Activated CD8-positive, alpha-beta T cell treated with anti-CD3 and anti-CD28 coated beads for 36 hours (primary cell): ENCODE results near the gene ZNF354C. TPM values are rescaled to one million over a fixed set of nuclear protein-coding genes. Genes with fewer than 3 reads are reported as not detected.

ENCODE experiments used
- ATAC-seq: fragments of 200-7000 bp; cut with Tn5 transposase; one replicate; pipeline ENCODE4 v1.10.0; 2021; ENCODE audit warnings: mild to moderate bottlenecking, moderate library complexity
- CTCF ChIA-PET: fragments of 350-600 bp; sonication (Branson Sonifier 250); formaldehyde crosslinking; loops from one replicate; lab custom pipeline; 2021; ENCODE audit warnings: antibody characterized with exemption; lab: Charles Lee
- POLR2A ChIA-PET: fragments of 350-600 bp; sonication (Branson Sonifier 250); formaldehyde crosslinking; loops from one replicate; lab custom pipeline; 2021; ENCODE audit warnings: antibody characterized with exemption; lab: Charles Lee
- DNase-seq: peaks from one replicate; pipeline ENCODE4 v3.0.0-alpha.2; 2020
- H3K27ac Mint-ChIP-seq: one replicate; pipeline ENCODE4 v1.8.0; 2021; ENCODE audit warnings: mild to moderate bottlenecking, mixed read lengths
- H3K27me3 Mint-ChIP-seq: one replicate; pipeline ENCODE4 v1.8.0; 2021; ENCODE audit warnings: mixed read lengths
- H3K36me3 Mint-ChIP-seq: one replicate; pipeline ENCODE4 v1.8.0; 2021; ENCODE audit warnings: low read depth, mixed read lengths
- H3K4me1 Mint-ChIP-seq: one replicate; pipeline ENCODE4 v1.8.0; 2021; ENCODE audit warnings: low read depth, mixed read lengths
- H3K4me3 Mint-ChIP-seq: one replicate; pipeline ENCODE4 v1.8.0; 2021; ENCODE audit warnings: mild to moderate bottlenecking, moderate library complexity, mixed read lengths
- H3K9me3 Mint-ChIP-seq: one replicate; pipeline ENCODE4 v1.8.0; 2021; ENCODE audit warnings: mixed read lengths
- CTCF ChIP-seq: fragments of 200-600 bp; IDR thresholded peaks from one replicate; pipeline ENCODE4 v1.8.0; 2022; ENCODE audit warnings: antibody characterized with exemption, mild to moderate bottlenecking
- intact Hi-C: fragments of 100-400 bp; cut with micrococcal nuclease; formaldehyde crosslinking; loops from one replicate; pipeline ENCODE4 v1.10.0; 2022
- total RNA-seq, 2 experiments: library from RNA; stranded (reverse); gene quantifications; one replicate each; pipeline ENCODE4 v1.2.3, GENCODE V29; 2021

ZNF354C gene
- total RNA-seq, 2 experiments from 2014 or later = 7.0 to 7.4 TPM

GRCh38 chr5:179110528-179110927, 50.4 kb downstream of the ZNF354C start:
- intact Hi-C loops = no loop called here
- Mint-ChIP-seq H3K27ac (no peak overlapping the region), H3K36me3 (no peaks in the 10 kb centered on the region), H3K27me3 (no peaks in the 10 kb centered on the region), H3K4me3 (no peak overlapping the region), H3K9me3 (peaks cover 36% of the 10 kb centered on the region), H3K4me1 (no peaks in the 10 kb centered on the region)
- TF ChIP-seq CTCF = no peak
- no peak for DNase-seq
- ATAC-seq = no peak
- CTCF ChIA-PET = no interaction called here
- POLR2A ChIA-PET = no interaction called here

GRCh38 chr5:179111267-179112207, 51.4 kb downstream of the ZNF354C start:
- ATAC-seq (no peak), DNase-seq (no peak)
- peaks cover 42% of the 10 kb centered on the region for H3K9me3 Mint-ChIP-seq
- H3K27me3 Mint-ChIP-seq = no peaks in the 10 kb centered on the region
- H3K4me3 Mint-ChIP-seq = no peak overlapping the region
- intact Hi-C loops = no loop called here
- no peak for TF ChIP-seq CTCF
- no peak overlapping the region for H3K27ac Mint-ChIP-seq
- POLR2A ChIA-PET = no interaction called here
- H3K36me3 Mint-ChIP-seq = no peaks in the 10 kb centered on the region
- no peaks in the 10 kb centered on the region for H3K4me1 Mint-ChIP-seq
- CTCF ChIA-PET = no interaction called here

- Mint-ChIP-seq H3K4me3 (no peak overlapping the region), H3K36me3 (no peaks in the 10 kb centered on the region), H3K4me1 (no peaks in the 10 kb centered on the region), H3K9me3 (peaks cover 38% of the 10 kb centered on the region), H3K27me3 (no peaks in the 10 kb centered on the region), H3K27ac (no peak overlapping the region)
- POLR2A ChIA-PET = no interaction called here
- CTCF ChIA-PET = no interaction called here
- TF ChIP-seq CTCF = no peak
- DNase-seq (no peak), ATAC-seq (no peak)
- intact Hi-C loops = no loop called here
Observed at GRCh38 chr5:179112469-179113142, 52.4 kb downstream of the ZNF354C start.

DNA sequence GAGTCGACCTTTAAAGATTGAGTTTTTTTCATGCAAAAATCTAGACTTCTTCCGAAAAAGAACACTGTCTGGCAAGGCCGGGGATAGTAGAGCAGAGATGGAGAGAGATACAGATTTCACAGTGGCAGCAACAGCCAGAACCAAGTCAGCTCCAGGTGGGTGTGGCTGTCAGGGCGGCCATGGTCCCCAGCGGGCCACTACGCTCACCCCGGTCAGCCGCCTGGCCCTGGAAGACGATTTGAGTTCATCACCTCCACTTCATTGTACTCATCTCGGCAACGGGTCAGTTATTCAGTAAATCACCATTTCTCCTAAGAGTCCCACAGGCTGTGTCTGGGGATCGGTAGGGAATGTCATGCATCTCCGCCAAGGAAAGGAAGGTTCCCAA, 53.0 kb downstream of the ZNF354C start:
- ChIA-PET CTCF (no interaction called here), POLR2A (no interaction called here)
- Mint-ChIP-seq H3K9me3 (peaks cover 36% of the 10 kb centered on the region), H3K36me3 (no peaks in the 10 kb centered on the region), H3K27me3 (no peaks in the 10 kb centered on the region), H3K4me3 (no peak overlapping the region), H3K27ac (no peak overlapping the region), H3K4me1 (no peaks in the 10 kb centered on the region)
- DNase-seq = no peak
- no peak for ATAC-seq
- intact Hi-C loops = no loop called here
- no peak for TF ChIP-seq CTCF
